HepG2 (cell line): ENCODE measurements around the gene KLF13. TPM values are rescaled to one million over a fixed set of nuclear protein-coding genes. Genes with fewer than 3 reads are reported as not detected.

Experiments
- BORCS8-MEF2B ChIP-seq: sonication (generic); formaldehyde crosslinking; IDR thresholded peaks from 2 replicates; pipeline ENCODE4 v1.8.0; 2022; ENCODE audit warnings: mild to moderate bottlenecking, missing genetic modification reagents
- EEA1 ChIP-seq: sonication (generic); formaldehyde crosslinking; IDR thresholded peaks from 2 replicates; pipeline ENCODE4 v1.5.1; 2020; ENCODE audit warnings: mild to moderate bottlenecking, missing genetic modification reagents, borderline replicate concordance
- HDAC2 ChIP-seq: sonication (generic); formaldehyde crosslinking; IDR thresholded peaks from 2 replicates; pipeline ENCODE4 v1.4.0; 2020; ENCODE audit warnings: missing genetic modification reagents
- MIER2 ChIP-seq: IDR thresholded peaks from 2 replicates; pipeline ENCODE4 v1.6.1; 2016; ENCODE audit warnings: missing biosample characterization, missing genetic modification reagents
- PCBP2 ChIP-seq: fragments of 200-400 bp; formaldehyde crosslinking; optimal IDR thresholded peaks from 2 replicates; pipeline ENCODE3; 2018; ENCODE audit warnings: low read length, low read depth; ENCODE audit not compliant: poor library complexity, severe bottlenecking
- POGZ ChIP-seq: sonication (generic); formaldehyde crosslinking; IDR thresholded peaks from 2 replicates; pipeline ENCODE4 v1.4.0; 2020; ENCODE audit warnings: mild to moderate bottlenecking, missing genetic modification reagents
- RORA ChIP-seq: sonication (generic); formaldehyde crosslinking; IDR thresholded peaks from 2 replicates; pipeline ENCODE4 v1.5.0; 2020; ENCODE audit warnings: mild to moderate bottlenecking, missing genetic modification reagents, moderate library complexity
- SP2 ChIP-seq: sonication (generic); formaldehyde crosslinking; IDR thresholded peaks from 2 replicates; pipeline ENCODE4 v1.5.1; 2020; ENCODE audit warnings: mild to moderate bottlenecking, missing genetic modification reagents
- SSRP1 ChIP-seq: IDR thresholded peaks from 2 replicates; pipeline ENCODE4 v1.6.1; 2016; ENCODE audit warnings: control low read depth
- ZNF468 ChIP-seq: sonication (generic); formaldehyde crosslinking; IDR thresholded peaks from 2 replicates; pipeline ENCODE4 v1.8.0; 2022; ENCODE audit warnings: mild to moderate bottlenecking, moderate library complexity, missing genetic modification reagents
- ZNF570 ChIP-seq: sonication (generic); formaldehyde crosslinking; IDR thresholded peaks from 2 replicates; pipeline ENCODE4 v1.4.0; 2020; ENCODE audit warnings: mild to moderate bottlenecking, missing genetic modification reagents, borderline replicate concordance
- ZNF713 ChIP-seq: sonication (generic); formaldehyde crosslinking; IDR thresholded peaks from 2 replicates; pipeline ENCODE4 v1.4.0; 2020; ENCODE audit warnings: mild to moderate bottlenecking, missing genetic modification reagents
- ZNF878 ChIP-seq: sonication (generic); formaldehyde crosslinking; IDR thresholded peaks from 2 replicates; pipeline ENCODE4 v1.8.1; 2023; ENCODE audit warnings: mild to moderate bottlenecking, missing genetic modification reagents, moderate library complexity
- polyA plus RNA-seq, 8 experiments: library from polyadenylated mRNA; depleted of rRNA in 3 of 8; stranded (reverse) in 7 of 8; unstranded in 1 of 8; fragments of >200 nt; fragmentation: Illumina TruSeq in 4 of 8; extraction: Trizol in 4 of 8; gene quantifications; 2 replicates each; pipeline versions ENCODE4 v1.2.1 to v1.2.3, GENCODE V29; 2011 to 2016; ENCODE audit warnings: low read depth in 4 of 8, missing spikeins in 1 of 8, mixed read lengths in 1 of 8; ENCODE audit not compliant: insufficient read depth in 1 of 8
- total RNA-seq, 5 experiments: library from RNA; depleted of rRNA; stranded (reverse); fragments of >200 nt; fragmentation: Illumina TruSeq; extraction: Trizol; gene quantifications; 2 replicates each; pipeline ENCODE4 v1.2.3, GENCODE V29; 2016; ENCODE audit warnings: low read depth in 1 of 5
- TF ChIP-seq, protein P1 (sequence below): sonication (generic); formaldehyde crosslinking; IDR thresholded peaks from 2 replicates; pipeline ENCODE4 v1.4.0; 2020; ENCODE audit warnings: missing genetic modification reagents, borderline replicate concordance
- TF ChIP-seq, protein P2 (sequence below): sonication (generic); formaldehyde crosslinking; IDR thresholded peaks from 2 replicates; pipeline ENCODE4 v1.8.1; 2023; ENCODE audit warnings: mild to moderate bottlenecking, inconsistent platforms, moderate library complexity, missing genetic modification reagents, borderline replicate concordance

Gene KLF13
- total and polyA plus RNA-seq, 2 of the 13 experiments (the other 11 are each of a cell fraction or from before 2014, with no cell fraction given), result 16.8 to 25.1 TPM

DNA sequence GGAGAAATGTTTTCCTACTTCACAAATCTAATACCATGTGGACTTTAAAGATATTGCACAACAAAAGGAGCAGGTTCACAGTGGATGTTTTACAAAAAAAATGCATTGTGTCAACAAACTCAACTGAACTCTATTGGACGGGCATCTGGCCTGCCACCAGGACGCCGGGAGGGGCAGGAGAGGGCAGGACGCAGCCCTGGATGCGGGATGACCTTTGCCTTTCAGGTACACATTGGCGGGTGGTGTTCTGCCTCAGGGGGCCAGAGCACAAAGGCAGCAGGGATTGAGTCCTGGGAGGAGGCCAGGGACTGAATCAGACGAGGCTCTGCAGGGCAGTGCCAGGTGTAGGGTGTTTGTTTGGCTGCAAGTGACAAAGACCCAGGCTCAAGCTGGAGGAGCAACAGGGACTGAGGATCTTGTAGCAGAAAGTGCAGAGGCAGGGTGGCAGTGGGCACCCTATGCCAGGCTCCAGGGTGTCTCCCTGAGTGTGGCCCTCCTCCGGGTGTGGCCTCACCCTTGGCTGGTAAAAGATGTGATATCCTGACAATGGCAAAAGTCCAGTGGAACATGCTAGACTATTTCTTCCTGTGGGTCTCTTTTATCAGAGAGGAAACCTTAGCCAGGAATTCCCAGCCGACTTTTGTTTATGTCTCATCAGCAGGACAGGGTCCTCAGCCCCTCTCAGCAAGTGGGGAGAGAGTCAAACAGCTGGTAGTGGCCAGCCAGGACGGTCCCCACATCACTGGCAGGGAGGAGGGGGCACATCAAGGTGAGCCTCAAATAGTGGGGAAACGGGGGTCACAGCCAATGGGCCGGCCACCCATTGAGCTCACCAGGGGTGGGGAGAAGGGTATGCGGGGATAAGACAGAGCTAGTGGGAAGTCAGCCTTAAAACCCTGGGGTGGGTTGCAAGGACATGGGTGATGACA lies 29.7 kb upstream of the KLF13 start (continued):
- TF ChIP-seq POGZ (CRISPR knock-in tag) (peak; percentile 78), EEA1 (CRISPR knock-in tag) (no peak), BORCS8-MEF2B (no peak), ZNF713 (no peak), RORA (CRISPR knock-in tag) (no peak), ZNF468 (CRISPR knock-in tag) (no peak), ZNF878 (CRISPR knock-in tag) (peak; percentile 84; the same call in 1 of the 2 replicates), HDAC2 (CRISPR knock-in tag) (peak; percentile 99), PCBP2 (no peak), SP2 (CRISPR knock-in tag) (no peak), MIER2 (CRISPR knock-in tag) (peak; percentile 67; the same call in 1 of the 2 replicates), ZNF570 (CRISPR knock-in tag) (no peak), SSRP1 (CRISPR knock-in tag) (0 out of 2 replicates have a peak, but pooled peaks have one; percentile 47)
- TF ChIP-seq, protein P1, sequence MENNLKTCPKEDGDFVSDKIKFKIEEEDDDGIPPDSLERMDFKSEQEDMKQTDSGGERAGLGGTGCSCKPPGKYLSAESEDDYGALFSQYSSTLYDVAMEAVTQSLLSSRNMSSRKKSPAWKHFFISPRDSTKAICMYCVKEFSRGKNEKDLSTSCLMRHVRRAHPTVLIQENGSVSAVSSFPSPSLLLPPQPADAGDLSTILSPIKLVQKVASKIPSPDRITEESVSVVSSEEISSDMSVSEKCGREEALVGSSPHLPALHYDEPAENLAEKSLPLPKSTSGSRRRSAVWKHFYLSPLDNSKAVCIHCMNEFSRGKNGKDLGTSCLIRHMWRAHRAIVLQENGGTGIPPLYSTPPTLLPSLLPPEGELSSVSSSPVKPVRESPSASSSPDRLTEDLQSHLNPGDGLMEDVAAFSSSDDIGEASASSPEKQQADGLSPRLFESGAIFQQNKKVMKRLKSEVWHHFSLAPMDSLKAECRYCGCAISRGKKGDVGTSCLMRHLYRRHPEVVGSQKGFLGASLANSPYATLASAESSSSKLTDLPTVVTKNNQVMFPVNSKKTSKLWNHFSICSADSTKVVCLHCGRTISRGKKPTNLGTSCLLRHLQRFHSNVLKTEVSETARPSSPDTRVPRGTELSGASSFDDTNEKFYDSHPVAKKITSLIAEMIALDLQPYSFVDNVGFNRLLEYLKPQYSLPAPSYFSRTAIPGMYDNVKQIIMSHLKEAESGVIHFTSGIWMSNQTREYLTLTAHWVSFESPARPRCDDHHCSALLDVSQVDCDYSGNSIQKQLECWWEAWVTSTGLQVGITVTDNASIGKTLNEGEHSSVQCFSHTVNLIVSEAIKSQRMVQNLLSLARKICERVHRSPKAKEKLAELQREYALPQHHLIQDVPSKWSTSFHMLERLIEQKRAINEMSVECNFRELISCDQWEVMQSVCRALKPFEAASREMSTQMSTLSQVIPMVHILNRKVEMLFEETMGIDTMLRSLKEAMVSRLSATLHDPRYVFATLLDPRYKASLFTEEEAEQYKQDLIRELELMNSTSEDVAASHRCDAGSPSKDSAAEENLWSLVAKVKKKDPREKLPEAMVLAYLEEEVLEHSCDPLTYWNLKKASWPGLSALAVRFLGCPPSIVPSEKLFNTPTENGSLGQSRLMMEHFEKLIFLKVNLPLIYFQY (CRISPR knock-in tag), result peak; percentile 65; the same call in 1 of the 2 replicates
- TF ChIP-seq, protein P2, sequence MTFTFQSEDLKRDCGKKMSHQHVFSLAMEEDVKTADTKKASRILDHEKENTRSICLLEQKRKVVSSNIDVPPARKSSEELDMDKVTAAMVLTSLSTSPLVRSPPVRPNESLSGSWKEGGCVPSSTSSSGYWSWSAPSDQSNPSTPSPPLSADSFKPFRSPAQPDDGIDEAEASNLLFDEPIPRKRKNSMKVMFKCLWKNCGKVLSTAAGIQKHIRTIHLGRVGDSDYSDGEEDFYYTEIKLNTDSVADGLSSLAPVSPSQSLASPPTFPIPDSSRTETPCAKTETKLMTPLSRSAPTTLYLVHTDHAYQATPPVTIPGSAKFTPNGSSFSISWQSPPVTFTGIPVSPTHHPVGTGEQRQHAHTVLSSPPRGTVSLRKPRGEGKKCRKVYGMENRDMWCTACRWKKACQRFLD, result no peak
